Urinary bladder (tissue), 4 donors: ENCODE results near the gene SNX3. TPM values are rescaled to one million over a fixed set of nuclear protein-coding genes. Genes with fewer than 3 reads are reported as not detected.

Source experiments
- DNase-seq: peaks from one replicate; pipeline ENCODE4 v3.0.0-alpha.2; 2015; ENCODE audit errors: extremely low spot score
- H3K27ac ChIP-seq: one replicate; pipeline ENCODE4 v1.5.1; 2013; ENCODE audit warnings: low read depth, mild to moderate bottlenecking, moderate library complexity
- H3K36me3 ChIP-seq: one replicate; pipeline ENCODE4 v1.6.1; 2013; ENCODE audit warnings: mild to moderate bottlenecking, moderate library complexity; ENCODE audit not compliant: insufficient read depth
- H3K4me1 ChIP-seq: one replicate; pipeline ENCODE4 v1.6.1; 2013; ENCODE audit warnings: mild to moderate bottlenecking, moderate library complexity; ENCODE audit not compliant: insufficient read depth
- H3K4me3 ChIP-seq: one replicate; pipeline ENCODE4 v1.5.1; 2013; ENCODE audit warnings: low read depth, low read length
- WGBS: extraction: QIAGEN DNeasy Blood & Tissue Kit; methylation state at CpG from one replicate; pipeline ENCODE4 v1.1.7; 2013; 5-methylcytosine and 5-hydroxymethylcytosine counted together
- polyA plus RNA-seq: library from polyadenylated mRNA; stranded (reverse); fragments of 200-250 nt; gene quantifications from one replicate; pipeline ENCODE4 v1.2.3, GENCODE V29; 2013
- total RNA-seq: library from RNA; depleted of rRNA; stranded (reverse); fragments of >200 nt; gene quantifications from one replicate; pipeline ENCODE4 v1.2.3, GENCODE V29; 2014
- donor health status: healthy with polysubstance abuse.
- donor health status: healthy.

SNX3 gene
- total and polyA plus RNA-seq, 2 donors, result 250 to 265 TPM

GRCh38 chr6:108168090-108168463 lies 92.8 kb downstream of the SNX3 start:
- 28% methylated on average over 23 of the region's 23 CpGs for WGBS
- Histone ChIP-seq H3K4me3 (no peak overlapping the region), H3K27ac (no peak overlapping the region), H3K4me1 (peaks cover 1% of the 10 kb centered on the region), H3K36me3 (no peaks in the 10 kb centered on the region)
- DNase-seq, result no peak

- H3K27ac ChIP-seq, result no peak overlapping the region
- peaks cover 1% of the 10 kb centered on the region for H3K4me1 ChIP-seq
- H3K36me3 ChIP-seq, result no peaks in the 10 kb centered on the region
- DNase-seq, result no peak
- no peak overlapping the region for H3K4me3 ChIP-seq
- WGBS, result 36% methylated on average over 35 of the region's 35 CpGs
Observed at GRCh38 chr6:108167449-108168089, 93.3 kb downstream of the SNX3 start.

- H3K4me1 ChIP-seq, result peaks cover 1% of the 10 kb centered on the region
- no peak overlapping the region for H3K27ac ChIP-seq
- WGBS, result 8% methylated on average over 58 of the region's 58 CpGs
- no peaks in the 10 kb centered on the region for H3K36me3 ChIP-seq
- no peak overlapping the region for H3K4me3 ChIP-seq
- DNase-seq, result no peak
Observed at GRCh38 chr6:108166664-108167448, 94.0 kb downstream of the SNX3 start.

GRCh38 chr6:108165714-108166663 lies 94.9 kb downstream of the SNX3 start, which contains the start of gene NR2E1:
Gene NR2E1 (plus strand): TSS chr6:108166022. CDS start chr6:108166766, 744 bp downstream.
- 2% methylated on average over 54 of the region's 54 CpGs for WGBS
- no peak within 1 kb of the TSS for H3K4me3 ChIP-seq

GRCh38 chr6:108164815-108165706 lies 95.8 kb downstream of the SNX3 start:
- no peak overlapping the region for H3K4me3 ChIP-seq
- no peaks in the 10 kb centered on the region for H3K36me3 ChIP-seq
- DNase-seq, result no peak
- 3% methylated on average over 69 of the region's 69 CpGs for WGBS
- H3K4me1 ChIP-seq, result peaks cover 1% of the 10 kb centered on the region
- H3K27ac ChIP-seq, result no peak overlapping the region

More at GRCh38 chr6:108165714-108166663, 94.9 kb downstream of the SNX3 start, which contains the start of gene NR2E1:
- Histone ChIP-seq H3K27ac (no peak within 1 kb of the TSS), H3K36me3 (no peaks in the 10 kb centered on the region), H3K4me1 (peaks cover 1% of the 10 kb centered on the region)
- no peak for DNase-seq

- Histone ChIP-seq H3K36me3 (no peaks in the 10 kb centered on the region), H3K4me1 (peaks cover 1% of the 10 kb centered on the region), H3K27ac (no peak overlapping the region), H3K4me3 (no peak overlapping the region)
- 1% methylated on average over 17 of the region's 17 CpGs for WGBS
- no peak for DNase-seq
Observed at GRCh38 chr6:108164543-108164814, 96.4 kb downstream of the SNX3 start.

GRCh38 chr6:108163644-108164542 lies 96.9 kb downstream of the SNX3 start:
- peaks cover 1% of the 10 kb centered on the region for H3K4me1 ChIP-seq
- 4% methylated on average over 41 of the region's 41 CpGs for WGBS
- no peak overlapping the region for H3K4me3 ChIP-seq
- H3K36me3 ChIP-seq, result no peaks in the 10 kb centered on the region
- no peak for DNase-seq
- H3K27ac ChIP-seq, result no peak overlapping the region

GRCh38 chr6:108163267-108163643 lies 97.6 kb downstream of the SNX3 start:
- Histone ChIP-seq H3K4me1 (peaks cover 1% of the 10 kb centered on the region), H3K27ac (no peak overlapping the region), H3K36me3 (no peaks in the 10 kb centered on the region), H3K4me3 (no peak overlapping the region)
- 3% methylated on average over 6 of the region's 6 CpGs for WGBS
- DNase-seq, result no peak

- Histone ChIP-seq H3K4me1 (no peaks in the 10 kb centered on the region), H3K36me3 (no peaks in the 10 kb centered on the region), H3K4me3 (no peak overlapping the region), H3K27ac (no peak overlapping the region)
- 4% methylated on average over 3 of the region's 3 CpGs for WGBS
- no peak for DNase-seq
Observed at GRCh38 chr6:108161724-108162282, 99.0 kb downstream of the SNX3 start.
